ENCODE measurements around the gene TNFRSF21. TPM values are rescaled to one million over a fixed set of nuclear protein-coding genes. Genes with fewer than 3 reads are reported as not detected.

The TNFRSF21 gene
- polyA plus RNA-seq, 3 donors = 0.43 to 0.86 (median 0.58) TPM

GRCh38 chr6:47323887-47324286 is 14.2 kb upstream of the TNFRSF21 start:
- Mint-ChIP-seq H3K4me3 (no peak overlapping the region), H3K4me1 (peaks cover 8% of the 10 kb centered on the region), H3K27ac (no peak overlapping the region), H3K9me3 (peaks cover 0 to 5% (median 2%) of the 10 kb centered on the region in 7 donors), H3K27me3 (ENCODE audit: low read depth in 3 of 3) (peaks cover 2 to 3% (median 3%) of the 10 kb centered on the region in 3 donors), H3K36me3 (no peaks in the 10 kb centered on the region)
- Histone ChIP-seq H3K27me3 (ENCODE audit: control insufficient read depth in 2 of 2, insufficient read depth in 2 of 2, low read length in 2 of 2) (no peaks in the 10 kb centered on the region), H3K79me2 (ENCODE audit: insufficient read depth, low read length) (no peaks in the 10 kb centered on the region), H3K4me2 (replicated peaks; ENCODE audit: extremely low read depth, low read length, poor library complexity, severe bottlenecking) (no peak overlapping the region), H3K9ac (ENCODE audit: insufficient read depth, low read length, poor library complexity, severe bottlenecking) (no peak overlapping the region), H3K4me1 (ENCODE audit: control insufficient read depth in 1 of 2, insufficient read depth in 2 of 2, low read length in 2 of 2) (no peaks in the 10 kb centered on the region), H4K20me1 (ENCODE audit: insufficient read depth, low read length) (no peaks in the 10 kb centered on the region), H2AFZ (ENCODE audit: insufficient read depth, low read depth, low read length, poor library complexity, severe bottlenecking) (no peak overlapping the region), H3K4me3 (replicated peaks in 1 of 3; ENCODE audit: low read depth in 2 of 3, low read length in 3 of 3) (no peak overlapping the region), H3K9me3 (replicated peaks in 1 of 2; ENCODE audit: control insufficient read depth in 1 of 2, insufficient read depth in 1 of 2, low read length in 2 of 2) (peaks cover 0 to 4% of the 10 kb centered on the region in 2 donors), H3K36me3 (replicated peaks in 1 of 2; ENCODE audit: control insufficient read depth in 1 of 2, insufficient read depth in 2 of 2, low read length in 2 of 2) (no peaks in the 10 kb centered on the region), H3K27ac (ENCODE audit: low read depth in 1 of 2, low read length in 2 of 2) (no peak overlapping the region)
- intact Hi-C loops (cut with micrococcal nuclease) = no loop called here
- WGBS (ENCODE audit: insufficient coverage) = no CpG with 5 or more reads among the region's 1 CpG
- DNase-seq = no peak
- no peak for TF ChIP-seq CTCF (IDR thresholded peaks at IDR 0.05)

GRCh38 chr6:47323321-47323720 is 13.6 kb upstream of the TNFRSF21 start:
- Mint-ChIP-seq H3K27me3 (ENCODE audit: low read depth in 3 of 3) (peaks cover 2 to 3% (median 3%) of the 10 kb centered on the region in 3 donors), H3K4me3 (no peak overlapping the region), H3K4me1 (peaks cover 8% of the 10 kb centered on the region), H3K9me3 (peaks cover 0 to 4% (median 2%) of the 10 kb centered on the region in 7 donors), H3K36me3 (no peaks in the 10 kb centered on the region), H3K27ac (no peak overlapping the region)
- no peaks in the 10 kb centered on the region for H3K4me1 ChIP-seq (ENCODE audit: control insufficient read depth in 1 of 2, insufficient read depth in 2 of 2, low read length in 2 of 2)
- H3K9me3 ChIP-seq (replicated peaks in 1 of 2; ENCODE audit: control insufficient read depth in 1 of 2, insufficient read depth in 1 of 2, low read length in 2 of 2) = peaks cover 0 to 3% of the 10 kb centered on the region in 2 donors
- TF ChIP-seq CTCF (IDR thresholded peaks at IDR 0.05) = no peak
- H3K4me2 ChIP-seq (replicated peaks; ENCODE audit: extremely low read depth, low read length, poor library complexity, severe bottlenecking) = no peak overlapping the region
- no peak overlapping the region for H3K27ac ChIP-seq (ENCODE audit: low read depth in 1 of 2, low read length in 2 of 2)
- H3K27me3 ChIP-seq (ENCODE audit: control insufficient read depth in 2 of 2, insufficient read depth in 2 of 2, low read length in 2 of 2) = no peaks in the 10 kb centered on the region
- H3K4me3 ChIP-seq (replicated peaks in 1 of 3; ENCODE audit: low read depth in 2 of 3, low read length in 3 of 3) = no peak overlapping the region
- no peak overlapping the region for H2AFZ ChIP-seq (ENCODE audit: insufficient read depth, low read depth, low read length, poor library complexity, severe bottlenecking)
- DNase-seq = no peak
- intact Hi-C loops (cut with micrococcal nuclease) = no loop called here
- 11% methylated on average over 2 of the region's 2 CpGs for WGBS (ENCODE audit: insufficient coverage)
- no peaks in the 10 kb centered on the region for H4K20me1 ChIP-seq (ENCODE audit: insufficient read depth, low read length)
- no peak overlapping the region for H3K9ac ChIP-seq (ENCODE audit: insufficient read depth, low read length, poor library complexity, severe bottlenecking)
- no peaks in the 10 kb centered on the region for H3K79me2 ChIP-seq (ENCODE audit: insufficient read depth, low read length)
- no peaks in the 10 kb centered on the region for H3K36me3 ChIP-seq (replicated peaks in 1 of 2; ENCODE audit: control insufficient read depth in 1 of 2, insufficient read depth in 2 of 2, low read length in 2 of 2)
